Articular chondrocyte of knee joint (primary cell): ENCODE data around the gene ANKRD29. TPM values are rescaled to one million over a fixed set of nuclear protein-coding genes. Genes with fewer than 3 reads are reported as not detected.

Source experiments
- small RNA-seq: library from RNA; depleted of rRNA; stranded (forward); fragments of <200 nt; gene quantifications from one replicate; pipeline ENCODE3, GENCODE V24; 2012
- total RNA-seq: library from RNA; depleted of rRNA; stranded (reverse); fragments of >200 nt; gene quantifications from 2 replicates; pipeline ENCODE4 v1.2.3, GENCODE V29; 2012

Gene ANKRD29, protein sequence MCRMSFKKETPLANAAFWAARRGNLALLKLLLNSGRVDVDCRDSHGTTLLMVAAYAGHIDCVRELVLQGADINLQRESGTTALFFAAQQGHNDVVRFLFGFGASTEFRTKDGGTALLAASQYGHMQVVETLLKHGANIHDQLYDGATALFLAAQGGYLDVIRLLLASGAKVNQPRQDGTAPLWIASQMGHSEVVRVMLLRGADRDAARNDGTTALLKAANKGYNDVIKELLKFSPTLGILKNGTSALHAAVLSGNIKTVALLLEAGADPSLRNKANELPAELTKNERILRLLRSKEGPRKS
- total RNA-seq, result 4.1 and 9.5 TPM in 2 replicates

DNA sequence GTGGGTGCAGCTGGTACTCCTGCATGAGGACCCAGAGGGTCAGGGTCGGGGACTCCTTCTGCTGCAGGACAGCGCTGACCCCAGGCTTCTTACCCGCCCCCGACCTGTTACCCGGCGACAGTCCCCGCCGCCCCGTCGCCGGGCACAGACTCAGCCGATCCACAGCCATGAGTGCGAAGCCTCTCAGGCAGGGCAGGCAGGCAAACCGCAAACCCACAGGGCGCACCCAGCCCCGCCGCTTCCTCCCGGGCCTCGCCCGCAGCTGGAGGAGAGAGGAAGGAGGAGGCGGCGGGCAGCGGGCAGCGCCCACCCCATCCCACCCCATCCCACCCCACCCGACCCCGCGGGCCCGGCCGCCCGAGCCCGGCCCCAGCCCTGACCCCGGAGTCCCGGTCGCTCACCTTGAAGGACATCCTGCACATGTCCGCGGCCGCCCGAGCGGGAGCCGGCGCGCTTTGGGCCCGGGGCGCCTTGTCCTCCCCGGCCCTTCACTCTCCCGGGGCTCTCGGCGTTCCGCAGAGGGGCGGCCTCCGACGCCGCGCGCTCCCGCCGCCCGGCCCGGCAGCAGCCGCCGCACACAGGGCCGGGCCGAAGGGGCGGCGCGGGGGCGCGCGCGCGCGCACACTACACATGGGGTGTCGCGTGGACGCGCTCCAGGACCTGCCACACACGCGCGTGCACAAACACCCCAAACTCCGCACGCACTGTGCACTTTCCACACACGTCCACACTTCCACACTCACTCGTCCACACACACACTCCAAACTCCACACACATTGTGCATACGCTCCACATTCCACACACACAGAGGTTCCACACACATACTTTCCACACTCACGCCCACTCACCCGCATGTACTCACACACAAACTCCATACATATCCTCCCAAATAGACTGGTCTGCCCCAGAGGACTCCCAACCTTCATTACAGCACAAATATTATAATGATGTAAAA lies at the start of gene ANKRD29:
Gene ANKRD29 (minus strand): TSS at position 603 of the 955 bp plus-strand sequence. CDS start 181 bp downstream, at position 422.

DNA sequence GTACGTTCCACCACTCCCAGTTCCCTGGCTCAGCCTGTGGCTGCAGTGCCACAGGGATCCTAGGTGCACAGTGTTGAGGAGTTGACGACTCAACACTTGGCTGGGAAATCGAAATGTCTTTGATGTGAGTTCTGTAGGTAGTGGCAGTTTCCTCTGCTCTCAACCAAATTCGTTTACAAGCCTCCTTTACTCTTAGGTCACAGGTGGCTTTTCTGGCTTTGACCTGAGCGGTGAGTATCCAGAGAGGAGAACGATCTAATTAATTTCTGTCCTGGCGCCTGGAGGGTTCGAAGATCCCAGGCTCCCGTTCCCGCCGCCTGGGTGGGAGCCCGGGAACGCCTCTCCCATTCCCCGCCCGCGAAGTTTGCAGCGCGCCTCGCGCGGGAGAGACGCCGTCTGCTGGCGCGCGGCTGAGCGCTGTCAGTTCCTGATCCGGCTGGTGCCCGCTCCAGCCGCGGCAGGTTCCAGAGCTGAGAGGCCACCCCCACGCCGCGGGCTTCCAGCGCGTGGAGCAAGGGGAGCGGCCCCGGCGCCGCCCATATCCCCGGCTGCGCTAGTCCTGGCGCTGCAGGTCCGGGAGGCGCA lies 26.4 kb upstream of the ANKRD29 start, which contains the start of gene LAMA3:
Gene LAMA3 (plus strand): TSS at position 423 of the 585 bp plus-strand sequence. CDS start 231 bp downstream, outside the sequence.

DNA sequence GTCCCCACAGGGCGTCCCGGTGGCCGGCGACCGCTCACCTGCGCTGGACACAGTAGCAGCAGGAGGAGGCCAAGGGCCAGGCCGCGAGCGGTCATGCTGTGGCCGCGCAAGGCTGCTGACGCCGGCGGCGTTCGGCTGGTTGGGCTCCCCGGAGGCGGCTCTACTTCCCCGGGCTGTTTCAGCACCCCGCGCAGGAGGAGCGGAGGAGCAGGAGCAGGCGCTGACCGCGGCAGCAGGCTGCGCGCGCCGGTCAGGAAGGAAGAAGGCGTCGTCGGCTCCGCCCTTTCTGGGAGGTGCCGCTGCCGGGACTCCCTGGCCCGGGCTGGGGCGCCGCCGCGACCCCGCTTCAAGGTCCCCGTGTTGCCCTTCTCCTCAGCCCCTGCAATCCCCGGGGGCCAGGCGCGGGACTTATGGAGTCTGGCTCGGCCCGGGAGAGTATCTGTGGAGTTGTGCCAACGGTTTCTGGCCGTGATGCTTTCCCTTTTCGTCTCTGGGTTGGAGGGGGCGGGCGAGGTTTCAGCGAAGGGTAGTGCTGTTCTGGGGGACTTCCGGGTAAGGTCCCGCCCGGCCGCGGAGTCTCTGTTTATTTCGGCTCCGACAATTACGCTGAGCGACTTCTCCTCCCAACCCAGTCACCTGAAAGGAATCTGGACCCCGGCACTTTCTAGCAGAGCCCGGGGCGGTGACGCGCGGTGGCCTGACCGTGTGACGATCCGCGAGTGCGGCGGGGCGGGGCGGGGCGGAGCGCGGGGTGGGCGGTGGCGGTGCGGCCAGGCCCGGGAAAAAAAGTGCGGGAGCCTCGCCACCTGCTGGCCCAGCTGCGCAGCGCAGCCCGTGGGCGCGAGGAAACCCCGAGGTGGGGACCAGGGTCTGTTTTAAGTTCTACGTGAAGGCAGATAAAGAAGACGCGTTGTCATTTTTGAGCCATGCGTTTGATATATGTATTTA lies 76.2 kb downstream of the ANKRD29 start, which contains the start of gene NPC1:
Gene NPC1 (minus strand): TSS at position 258 of the 948 bp plus-strand sequence. CDS start 163 bp downstream, at position 95.

Small RNAs within 50 kb of the gene (small RNA-seq; reads per million reads assigned to genes)
- gene RF00019, result not detected

Other genes with a start within 250 kb of the ANKRD29 start
- 137 and 151 TPM in 2 replicates for gene RIOK3, start 209.6 kb downstream of the ANKRD29 start, total RNA-seq
- gene RMC1, start 159.4 kb downstream of the ANKRD29 start, total RNA-seq, result 19.0 and 20.3 TPM in 2 replicates
- gene NPC1, start 76.4 kb downstream of the ANKRD29 start, total RNA-seq, result 83.2 and 142 TPM in 2 replicates
- gene LAMA3, start 26.5 kb upstream of the ANKRD29 start, total RNA-seq, result 3.9 and 7.1 TPM in 2 replicates